HEK293 (cell line): ENCODE measurements around the gene MTFMT.

Experiments
- CTCF ChIP-seq: fragments of 450-650 bp; formaldehyde crosslinking; IDR thresholded peaks from 2 replicates; pipeline ENCODE4 v1.5.1; 2016; ENCODE audit warnings: missing biosample characterization, missing genetic modification characterization
- KLF9 ChIP-seq: fragments of 450-650 bp; formaldehyde crosslinking; IDR thresholded peaks from 2 replicates; pipeline ENCODE4 v1.5.1; 2016; ENCODE audit warnings: missing biosample characterization, missing genetic modification characterization, low read depth
- ZNF561 ChIP-seq: fragments of 450-650 bp; IDR thresholded peaks from 2 replicates; pipeline ENCODE4 v1.5.1; 2018; ENCODE audit warnings: missing biosample characterization, missing genetic modification characterization, borderline replicate concordance
- ZNF596 ChIP-seq: fragments of 450-650 bp; IDR thresholded peaks from 2 replicates; pipeline ENCODE4 v1.5.0; 2018; ENCODE audit warnings: missing biosample characterization, mild to moderate bottlenecking, missing genetic modification characterization, moderate library complexity

DNA sequence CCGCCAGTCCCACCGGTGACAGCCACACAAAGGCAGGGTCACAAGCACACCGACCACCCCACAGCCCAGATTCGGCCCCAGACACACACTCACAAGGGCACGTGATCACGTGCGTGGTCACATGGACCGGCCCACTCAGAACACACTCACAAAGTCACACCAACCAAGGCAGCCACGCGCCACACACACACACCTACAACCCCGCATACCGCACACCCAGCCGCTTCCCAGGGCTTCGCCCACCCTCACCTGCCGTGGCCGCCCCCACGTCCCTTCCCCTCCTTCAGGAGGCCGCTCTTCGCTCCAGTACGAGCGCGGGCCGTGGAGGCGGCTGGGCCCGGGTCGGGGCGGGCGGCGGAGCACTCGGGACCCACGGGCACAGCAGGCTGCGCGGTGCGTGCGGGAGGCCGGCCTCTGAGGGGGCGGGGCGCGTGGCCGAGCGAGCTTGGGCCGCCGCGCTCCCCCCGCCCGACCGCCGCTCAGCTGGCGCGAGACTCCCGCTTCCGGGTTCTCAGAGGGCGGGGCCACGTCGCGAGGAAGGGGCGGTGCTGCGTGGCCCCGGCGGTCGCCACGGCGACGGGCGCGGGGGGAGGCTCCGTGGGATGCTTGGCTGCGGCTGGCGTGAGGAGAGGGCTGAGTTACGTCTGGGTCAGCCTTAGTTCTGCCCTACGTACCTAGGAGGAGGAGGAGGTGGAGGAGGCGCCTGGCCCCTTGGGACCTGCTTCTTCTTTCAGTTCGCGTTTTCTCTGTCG is 39.8 kb downstream of the MTFMT start, which contains the start of gene SPG21:
- TF ChIP-seq CTCF (tag by site-specific recombination) (0 out of 2 replicates have a peak, but pooled peaks have one; percentile 25), KLF9 (tag by site-specific recombination) (peak; percentile 72), ZNF561 (no peak), ZNF596 (tag by site-specific recombination) (0 out of 2 replicates have a peak, but pooled peaks have one; percentile 41)
